ENCODE measurements around the gene SLC35D2. TPM values are rescaled to one million over a fixed set of nuclear protein-coding genes. Genes with fewer than 3 reads are reported as not detected.
A peak's percentile ranks its signal among the peaks of the same experiment; 100 is the strongest.

The SLC35D2 gene
- total RNA-seq, 1 experiment from 2014 or later: 19.0 TPM

DNA sequence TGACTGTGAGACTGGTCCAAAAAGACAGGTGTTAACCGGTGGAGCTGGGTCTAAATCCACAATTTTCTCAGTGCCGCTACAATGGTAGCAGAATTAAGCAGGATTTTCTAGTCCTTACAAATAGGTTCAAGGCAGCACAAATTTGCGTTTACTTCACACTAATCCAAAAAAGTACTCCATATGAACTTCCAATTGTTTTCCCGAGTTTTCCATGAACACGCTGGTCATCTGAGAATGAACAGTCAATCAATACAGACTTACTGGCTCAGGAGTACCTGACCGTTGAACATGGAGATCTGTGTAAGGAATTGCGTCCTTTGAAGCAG lies 709 bp downstream of the SLC35D2 start:
- H4K20me1 ChIP-seq (ENCODE audit: control insufficient read depth, insufficient read depth, insufficient read length): no peaks in the 10 kb centered on the region
- no peaks in the 10 kb centered on the region for H3K9me3 Mint-ChIP-seq
- H2BK15ac ChIP-seq (ENCODE audit: low read depth, low read length): no peak overlapping the region
- H3K27me3 Mint-ChIP-seq (ENCODE audit: low read depth): no peaks in the 10 kb centered on the region
- H3K36me3 Mint-ChIP-seq (ENCODE audit: insufficient read depth in 1 of 3, low read depth in 3 of 3): peaks cover 1 to 21% (median 6%) of the 10 kb centered on the region in 3 experiments; a peak in 6 of 7 replicates
- H3K23me2 ChIP-seq (ENCODE audit: insufficient read length, low read depth, low read length, poor library complexity, severe bottlenecking): peaks cover 7% of the 10 kb centered on the region
- no peak overlapping the region for H4K91ac ChIP-seq (ENCODE audit: insufficient read length, low read depth, low read length)
- H3K4me1 Mint-ChIP-seq: peaks cover 10 to 24% of the 10 kb centered on the region in 2 experiments
- no peak overlapping the region for H3K56ac ChIP-seq (ENCODE audit: insufficient read length, low read depth, low read length)
- WGBS (ENCODE audit: extremely low coverage, insufficient read length, low lambda C conversion rate): no CpG with 5 or more reads among the region's 7 CpGs
- H2BK5ac ChIP-seq (ENCODE audit: insufficient read length, low read length): no peak overlapping the region
- no peak overlapping the region for H2AFZ ChIP-seq (ENCODE audit: low read length)
- H3K79me2 ChIP-seq (ENCODE audit: insufficient read depth, low read length): no peaks in the 10 kb centered on the region
- H4K8ac ChIP-seq (replicated peaks; ENCODE audit: insufficient read length, low read depth, low read length): no peak overlapping the region
- H3K27me3 ChIP-seq (ENCODE audit: insufficient read depth, low read length): no peaks in the 10 kb centered on the region
- H3K9ac ChIP-seq (ENCODE audit: extremely low read depth, insufficient read length, low read length): peak overlapping the region; percentile 34
- H3K4ac ChIP-seq (ENCODE audit: low read depth, low read length): no peak overlapping the region
- DNase-seq: no peak
- no peaks in the 10 kb centered on the region for H3K79me1 ChIP-seq (ENCODE audit: insufficient read depth, low read depth, low read length, poor library complexity, severe bottlenecking)
- H3K27ac Mint-ChIP-seq: peak overlapping the region in 1 of 3 experiments; percentile 73; a peak in 1 of 7 replicates
- H4K5ac ChIP-seq (ENCODE audit: insufficient read length, low read depth, low read length): no peak overlapping the region
- H3K4me3 Mint-ChIP-seq: peak overlapping the region; percentile 73 to 87
- no peak for TF ChIP-seq CTCF (conservative IDR thresholded peaks at IDR 0.05)
- H3K23ac ChIP-seq (ENCODE audit: insufficient read length, low read depth, low read length): no peak overlapping the region
- H3K27ac ChIP-seq (ENCODE audit: insufficient read length, low read depth, low read length): no peak overlapping the region
- no peak overlapping the region for H3K18ac ChIP-seq (ENCODE audit: insufficient read length, low read depth, low read length)
- no peak overlapping the region for H2BK12ac ChIP-seq (ENCODE audit: insufficient read length, low read depth, low read length)
- no peaks in the 10 kb centered on the region for H3K9me3 ChIP-seq (ENCODE audit: control insufficient read depth, low read depth, low read length)
- H2BK20ac ChIP-seq (ENCODE audit: low read depth, low read length, poor library complexity, severe bottlenecking): no peak overlapping the region
- no peak overlapping the region for H2AK5ac ChIP-seq (ENCODE audit: insufficient read length, low read length)
- H3K4me2 ChIP-seq (ENCODE audit: insufficient read depth, insufficient read length, low read length): peak overlapping the region; percentile 89
- H2BK120ac ChIP-seq (ENCODE audit: low read depth, low read length, poor library complexity, severe bottlenecking): no peak overlapping the region
- peak overlapping the region; percentile 38; the same call in 1 of the 2 replicates for H3K14ac ChIP-seq (ENCODE audit: insufficient read depth, low read length)
- H3T11ph ChIP-seq (ENCODE audit: low read length): no peak overlapping the region
- no peaks in the 10 kb centered on the region; the same call in 1 of the 2 replicates for H3K4me1 ChIP-seq (ENCODE audit: insufficient read depth, low read length)
